ENCODE data around the gene KCNIP2.

Gene KCNIP2

GRCh38 chr10:101843032-101844021, at the start of gene KCNIP2:
Gene KCNIP2 (minus strand): TSS chr10:101843800. CDS start chr10:101843568, 232 bp downstream.
- DNase-seq (ENCODE audit: low read depth, low spot score) = peak; percentile 45

DNA sequence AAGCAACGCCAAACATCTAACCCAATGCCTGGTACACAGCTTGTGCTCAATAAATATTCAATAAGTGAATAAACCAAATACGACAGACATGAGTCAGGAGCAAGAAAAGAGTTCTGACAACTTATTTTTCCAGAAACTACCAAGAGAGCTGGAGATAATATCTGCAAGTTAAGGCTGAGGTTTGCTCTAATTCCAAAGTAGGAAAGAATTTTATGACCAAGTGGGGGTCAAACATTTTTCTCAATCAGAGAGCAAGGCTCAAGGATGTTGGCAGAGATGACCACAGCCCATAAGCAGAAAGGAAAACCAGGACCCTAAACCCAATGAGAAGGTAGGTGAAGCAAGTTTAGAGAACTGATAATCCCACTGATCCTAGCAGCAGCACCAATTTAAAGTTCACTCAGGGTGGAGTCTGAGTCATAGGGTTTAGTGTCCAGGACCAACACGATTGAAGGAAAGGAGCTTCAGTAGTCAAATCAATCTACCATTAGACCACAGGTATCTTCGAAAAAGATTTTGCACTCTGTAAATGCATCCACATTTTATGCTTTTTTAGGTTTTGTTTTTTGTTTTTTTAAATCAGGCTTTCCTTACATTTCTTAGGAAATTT, 49.3 kb upstream of the KCNIP2 start:
- DNase-seq (ENCODE audit: low read depth, low spot score) = peak; percentile 22

- DNase-seq (ENCODE audit: low read depth, low spot score) = peak; percentile 84
Observed at GRCh38 chr10:101889256-101890210, 45.9 kb upstream of the KCNIP2 start.

- DNase-seq (ENCODE audit: low read depth, low spot score) = no peak
Observed at GRCh38 chr10:101888251-101888949, 44.8 kb upstream of the KCNIP2 start.

DNA sequence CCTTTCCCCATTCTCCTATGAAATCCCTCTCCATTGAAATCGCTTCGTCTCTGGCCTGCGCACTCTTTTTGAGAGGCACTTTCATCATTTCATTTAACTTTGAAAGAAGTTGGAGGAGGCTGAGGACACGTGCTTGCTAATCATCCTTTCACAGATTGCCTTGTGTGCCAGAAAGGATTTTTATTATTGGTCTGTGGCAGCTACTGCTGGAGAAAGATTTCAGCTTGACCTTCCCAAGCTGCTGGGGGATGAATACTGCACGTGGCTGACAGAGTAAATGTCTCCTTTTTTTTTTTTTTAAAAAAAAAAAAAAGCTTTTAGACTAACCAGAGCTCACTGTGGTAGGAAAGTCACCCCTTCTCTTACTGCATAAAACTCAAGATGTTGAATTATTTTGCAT, 44.2 kb upstream of the KCNIP2 start:
- DNase-seq (ENCODE audit: low read depth, low spot score) = no peak

DNA sequence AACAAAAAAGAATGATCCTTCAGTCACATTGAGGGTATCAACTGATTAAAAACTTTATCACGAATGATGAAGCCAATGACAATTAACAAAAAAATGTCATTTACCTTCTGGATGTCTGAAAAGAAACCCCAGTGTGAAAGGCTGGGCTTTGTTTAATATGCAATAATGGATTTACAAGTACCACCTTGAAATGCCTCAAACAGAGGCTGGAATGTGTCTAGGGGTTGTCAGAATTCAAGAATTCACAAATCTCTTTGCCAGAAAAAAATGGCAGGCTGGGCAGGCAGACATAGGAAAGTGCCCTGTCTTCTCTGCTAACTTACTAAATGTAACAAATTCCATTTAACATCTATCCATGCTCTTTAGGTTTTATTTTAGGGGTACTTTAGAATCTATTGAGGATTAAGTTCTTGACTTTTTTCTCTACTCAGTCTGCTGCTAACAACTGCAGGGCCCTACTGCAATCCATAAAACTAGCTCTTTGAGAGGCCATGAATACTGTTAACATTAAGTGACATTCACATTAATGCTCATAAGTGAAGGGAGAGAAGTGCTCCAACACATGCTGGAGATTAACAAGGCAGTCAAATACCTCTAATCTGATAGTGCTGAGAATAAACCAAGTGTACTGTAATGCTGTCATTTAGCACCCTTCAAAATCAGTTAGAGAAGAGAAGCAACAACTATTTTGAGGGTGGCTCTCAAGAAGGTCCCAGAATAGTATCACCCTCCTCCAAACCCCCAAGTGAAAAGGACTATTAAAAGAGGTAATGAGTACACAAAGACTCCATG, 43.1 kb upstream of the KCNIP2 start:
- DNase-seq (ENCODE audit: low read depth, low spot score) = no peak

DNA sequence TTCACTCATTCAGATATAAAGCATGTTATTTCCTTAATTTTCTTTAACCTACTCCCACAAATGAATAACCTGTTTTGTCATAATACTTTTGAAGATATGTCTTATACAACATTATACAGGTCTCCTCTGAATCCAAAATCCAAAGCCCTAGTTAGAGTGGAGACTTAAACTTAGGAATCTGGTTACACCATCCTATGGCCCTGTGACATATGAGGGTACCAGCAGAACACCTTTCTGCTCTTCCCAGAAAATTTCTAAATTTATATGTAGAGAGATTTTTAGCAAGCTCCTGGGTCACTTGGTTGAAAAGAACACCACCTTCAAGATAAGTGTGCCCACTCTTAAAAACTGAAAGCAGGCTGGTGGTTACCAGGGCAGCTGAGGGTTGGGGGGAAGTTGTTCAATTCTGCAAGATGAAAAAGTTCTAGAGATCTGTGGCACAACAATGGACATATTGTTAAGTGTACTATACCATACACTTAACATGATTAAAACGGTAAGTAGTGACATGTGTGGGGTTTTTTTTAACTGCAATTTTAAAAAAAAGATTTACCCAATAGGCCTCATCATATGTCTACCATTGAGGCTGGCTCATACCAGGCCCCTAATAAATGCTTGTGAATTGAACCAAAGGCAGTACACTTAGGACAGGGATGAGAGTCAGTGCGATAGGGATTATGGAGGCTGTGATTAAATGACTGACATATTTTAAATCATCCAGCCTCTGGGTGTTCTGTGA, 37.6 kb upstream of the KCNIP2 start:
- DNase-seq (ENCODE audit: low read depth, low spot score) = no peak

- DNase-seq (ENCODE audit: low read depth, low spot score) = no peak
Observed at GRCh38 chr10:101880232-101880573, 36.6 kb upstream of the KCNIP2 start.

DNA sequence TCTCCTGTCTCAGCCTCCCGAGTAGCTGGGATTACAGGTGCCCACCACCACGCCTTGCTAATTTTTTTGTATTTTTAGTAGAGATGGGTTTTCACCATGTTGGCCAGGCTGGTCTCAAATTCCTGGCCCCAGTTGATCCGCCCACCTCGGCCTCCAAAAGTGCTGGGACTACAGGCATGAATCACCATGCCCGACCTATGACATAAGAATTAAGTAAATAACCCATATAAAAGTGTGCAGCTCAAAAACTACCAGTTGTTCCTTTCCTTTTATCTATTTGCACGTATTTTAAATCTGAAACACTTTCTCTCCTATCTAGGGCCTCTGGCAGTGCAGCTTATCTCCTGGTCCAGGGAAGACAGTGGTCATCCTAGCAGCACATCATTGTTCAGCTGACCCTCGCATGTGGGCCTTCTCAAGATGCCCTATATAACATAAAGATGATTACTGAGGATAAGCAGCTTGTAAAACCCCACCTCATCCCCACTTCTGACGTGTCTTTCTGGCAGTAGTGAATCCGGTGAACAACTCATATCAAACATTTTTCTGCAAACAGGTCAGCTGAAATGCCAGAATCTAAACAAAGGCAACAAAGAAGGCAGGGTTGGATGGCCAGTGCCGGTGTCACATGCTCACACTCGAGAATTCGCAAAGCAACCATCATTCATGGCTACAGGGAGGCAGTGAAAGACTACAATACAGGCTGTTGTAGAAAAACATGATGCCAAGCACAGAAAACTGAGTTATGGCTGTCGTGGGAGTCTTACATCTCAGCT, 36.0 kb upstream of the KCNIP2 start:
- DNase-seq (ENCODE audit: low read depth, low spot score) = peak; percentile 90

GRCh38 chr10:101878869-101879268, 35.3 kb upstream of the KCNIP2 start:
- no peak for DNase-seq (ENCODE audit: low read depth, low spot score)

- no peak for DNase-seq (ENCODE audit: low read depth, low spot score)
Observed at GRCh38 chr10:101875068-101875688, 31.6 kb upstream of the KCNIP2 start.

DNA sequence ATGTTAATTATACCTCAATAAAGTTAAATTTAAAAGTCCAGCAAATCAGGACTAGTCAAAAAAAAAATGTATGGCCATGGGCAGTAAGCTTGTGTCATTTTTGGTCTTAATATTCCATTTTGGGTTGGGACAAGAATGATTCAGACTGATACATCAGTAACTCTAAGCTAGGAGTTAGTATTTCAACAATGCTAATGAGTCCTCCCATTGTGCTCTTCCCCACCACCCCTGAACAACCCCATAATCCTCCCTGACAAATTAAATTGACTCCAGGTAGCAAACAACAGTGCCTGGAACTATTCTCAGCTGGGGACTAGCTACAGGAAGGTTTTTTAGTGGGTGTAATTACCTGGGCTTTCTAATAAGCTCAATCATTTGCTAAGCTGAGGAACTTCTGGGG, 30.7 kb upstream of the KCNIP2 start:
- DNase-seq (ENCODE audit: low read depth, low spot score) = no peak

GRCh38 chr10:101867931-101868330, 24.3 kb upstream of the KCNIP2 start:
- DNase-seq (ENCODE audit: low read depth, low spot score) = no peak

GRCh38 chr10:101859530-101859929, 15.9 kb upstream of the KCNIP2 start:
- no peak for DNase-seq (ENCODE audit: low read depth, low spot score)

DNA sequence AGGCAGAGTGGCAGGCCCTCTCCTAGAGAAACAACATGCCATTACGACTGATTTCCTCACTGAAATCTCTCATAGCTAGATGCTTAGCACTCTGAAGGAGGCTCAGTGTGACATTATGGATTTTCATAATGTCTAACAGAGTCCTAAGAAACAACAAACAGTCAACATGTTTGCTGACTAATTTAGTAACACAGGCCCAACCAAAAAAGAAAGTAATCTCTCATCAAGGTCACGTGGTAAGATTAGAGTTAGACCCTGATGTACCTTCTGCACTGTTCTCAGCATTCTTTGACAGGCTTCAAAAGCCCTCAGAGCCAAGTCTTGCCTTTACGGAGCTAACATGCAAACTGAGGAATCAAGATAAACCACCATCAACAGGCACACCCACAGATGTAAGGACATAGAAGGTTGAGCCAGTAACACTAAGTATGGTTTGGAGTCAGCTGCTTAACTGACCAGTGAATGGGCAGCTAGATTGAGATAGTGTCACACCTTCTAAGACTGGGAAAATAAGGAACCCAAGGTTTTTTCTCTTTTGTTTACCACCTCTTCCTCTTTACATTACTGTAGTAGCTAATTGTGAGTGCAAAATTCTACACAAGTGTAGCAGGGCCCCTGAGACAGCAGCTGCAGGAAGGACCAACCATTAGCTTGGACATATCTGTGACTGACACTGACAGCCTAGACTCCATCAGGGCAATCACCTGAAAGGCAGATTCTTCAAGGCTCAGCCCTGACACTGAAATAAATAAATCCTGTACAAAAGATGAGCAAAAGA, 15.3 kb upstream of the KCNIP2 start:
- no peak for DNase-seq (ENCODE audit: low read depth, low spot score)

DNA sequence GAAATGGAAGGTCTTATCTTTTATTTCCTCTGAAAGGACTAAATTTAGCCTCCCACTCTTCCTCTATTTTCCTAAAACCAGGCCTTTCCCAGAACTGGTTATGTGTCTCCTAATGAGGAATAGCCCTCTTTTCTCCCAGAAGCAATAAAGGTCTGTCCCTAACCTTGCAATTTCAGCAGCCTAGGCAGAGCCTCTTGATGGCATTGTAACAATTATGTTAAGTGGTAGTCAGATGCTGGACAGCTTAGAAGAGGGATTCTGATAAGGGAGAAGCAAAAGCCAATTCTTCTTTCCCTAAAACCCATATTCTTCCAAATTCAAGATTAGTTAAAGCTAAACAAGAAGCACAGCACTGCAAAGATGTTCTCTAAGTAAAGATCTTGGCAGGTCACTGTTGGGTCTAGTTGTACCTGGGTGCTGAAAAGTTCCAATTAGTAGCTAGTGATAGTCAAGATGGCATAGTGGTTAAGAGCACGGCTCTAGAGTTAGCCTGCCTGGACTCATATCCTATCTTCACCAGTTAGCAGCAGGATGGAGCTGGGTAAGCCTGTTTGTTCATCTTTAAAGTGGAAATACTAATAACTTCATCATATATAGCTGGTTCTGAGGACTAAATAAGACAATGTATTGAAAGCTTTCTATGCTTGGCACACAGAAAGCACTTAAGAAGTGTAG, 14.3 kb upstream of the KCNIP2 start:
- no peak for DNase-seq (ENCODE audit: low read depth, low spot score)

- DNase-seq (ENCODE audit: low read depth, low spot score) = no peak
Observed at GRCh38 chr10:101856626-101857025, 13.0 kb upstream of the KCNIP2 start.
